Measurements from ENCODE around the gene ATP5IF1. TPM values are rescaled to one million over a fixed set of nuclear protein-coding genes. Genes with fewer than 3 reads are reported as not detected.
A peak's percentile ranks its signal among the peaks of the same experiment; 100 is the strongest.

ATP5IF1 gene
- total and polyA plus RNA-seq, 9 of the 15 experiments (the other 6 are each of a cell fraction or from before 2014, with no cell fraction given): 292 to 1,422 (median 388) TPM

- TF ChIP-seq TAF9B (IDR thresholded peaks at IDR 0.05; ENCODE audit: partially characterized antibody): peak; percentile 94
- TF ChIP-seq NFE2L1 (tag; IDR thresholded peaks at IDR 0.05; ENCODE audit: borderline replicate concordance, low read depth): no peak
- no peak for TF ChIP-seq HSF4 (CRISPR knock-in tag; IDR thresholded peaks at IDR 0.05; ENCODE audit: borderline replicate concordance)
- no peak for TF ChIP-seq CBX3 (IDR thresholded peaks at IDR 0.05; ENCODE audit: borderline replicate concordance in 1 of 2, low read length in 2 of 2)
- TF ChIP-seq ZNF75A (CRISPR knock-in tag; IDR thresholded peaks at IDR 0.05): no peak
- TF ChIP-seq KAT2B (IDR thresholded peaks at IDR 0.05; ENCODE audit: low read depth, low read length): peak; percentile 20
- TF ChIP-seq ATF7 (IDR thresholded peaks at IDR 0.05): peak; percentile 57; the same call in 1 of the 2 replicates
- peak; percentile 99 for TF ChIP-seq BHLHE40 (IDR thresholded peaks at IDR 0.05; ENCODE audit: low read length)
- peak; percentile 14; the same call in 1 of the 2 replicates for TF ChIP-seq ARID1B (IDR thresholded peaks at IDR 0.05)
- no peak for TF ChIP-seq E4F1 (CRISPR knock-in tag; IDR thresholded peaks at IDR 0.05; ENCODE audit: borderline replicate concordance)
- no peak for TF ChIP-seq MYNN (IDR thresholded peaks at IDR 0.05)
- no peak for TF ChIP-seq MYNN (CRISPR knock-in tag; IDR thresholded peaks at IDR 0.05)
- no peak for TF ChIP-seq MECOM (CRISPR knock-in tag; IDR thresholded peaks at IDR 0.05)
- no peak for TF ChIP-seq RAD21 (CRISPR knock-in tag; conservative IDR thresholded peaks at IDR 0.05 in 1 of 2, IDR thresholded peaks at IDR 0.05 in 1 of 2)
- TF ChIP-seq ZBTB11 (CRISPR knock-in tag; IDR thresholded peaks at IDR 0.05): no peak
- TF ChIP-seq ZNF134 (CRISPR knock-in tag; conservative IDR thresholded peaks at IDR 0.05): no peak
- peak; percentile 81 for TF ChIP-seq HINFP (tag; conservative IDR thresholded peaks at IDR 0.05; ENCODE audit: low read depth)
- no peak for TF ChIP-seq RNF219 (CRISPR knock-in tag; IDR thresholded peaks at IDR 0.05)
Measured at GRCh38 chr1:28232558-28233263, 3.2 kb upstream of the ATP5IF1 start, which contains the start of gene DNAJC8 (continued).

Measured in K562 (cell line).